Stromal cell of bone marrow (primary cell): Measurements from ENCODE around the gene KCNJ6.
"Not testable (repeated sequence)": the region's sequence is repeated elsewhere in the genome, so short reads cannot be mapped to it uniquely, and the experiment has no call there.

ENCODE experiments used
- DNase-seq: peaks from one replicate; pipeline ENCODE4 v3.0.0-alpha.2; 2012; ENCODE audit warnings: low read depth

The KCNJ6 gene

DNA sequence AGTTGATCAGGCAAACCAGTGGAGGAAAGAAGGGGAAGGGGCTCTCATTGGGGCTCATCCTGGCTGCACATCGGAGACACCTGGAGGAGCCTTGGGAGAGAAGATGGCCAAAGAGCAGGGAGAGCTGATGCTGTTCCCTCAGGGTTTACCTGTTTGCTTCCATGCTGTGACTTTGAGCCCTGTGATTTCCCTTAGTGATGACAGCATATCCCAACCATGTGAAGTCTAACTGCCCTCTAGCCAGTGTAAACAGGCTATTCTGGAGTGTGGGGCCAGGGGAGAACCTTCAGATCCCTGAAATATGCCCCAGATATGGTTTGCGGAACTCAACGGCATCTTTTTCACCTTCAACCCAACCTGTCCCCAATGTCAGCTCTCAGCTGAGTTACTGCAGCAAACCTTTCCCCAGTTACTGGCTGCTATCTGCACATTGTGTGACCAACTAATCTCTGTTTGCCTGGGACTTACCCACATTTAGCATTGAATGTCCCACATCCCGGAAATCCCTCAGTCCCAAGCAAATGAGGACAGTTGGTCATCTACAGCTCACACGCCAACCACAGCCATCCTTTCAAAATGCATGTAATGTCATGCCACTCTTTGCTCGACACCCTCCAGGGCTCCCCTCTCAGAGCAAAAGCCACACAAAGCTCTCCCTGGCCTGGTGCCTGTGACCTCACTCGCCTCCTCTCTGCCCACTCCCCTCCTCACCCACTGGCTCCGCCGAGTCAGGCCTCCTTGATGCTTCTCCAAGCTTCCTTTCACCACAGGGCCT lies 242.3 kb downstream of the KCNJ6 start:
- DNase-seq, result no peak

DNA sequence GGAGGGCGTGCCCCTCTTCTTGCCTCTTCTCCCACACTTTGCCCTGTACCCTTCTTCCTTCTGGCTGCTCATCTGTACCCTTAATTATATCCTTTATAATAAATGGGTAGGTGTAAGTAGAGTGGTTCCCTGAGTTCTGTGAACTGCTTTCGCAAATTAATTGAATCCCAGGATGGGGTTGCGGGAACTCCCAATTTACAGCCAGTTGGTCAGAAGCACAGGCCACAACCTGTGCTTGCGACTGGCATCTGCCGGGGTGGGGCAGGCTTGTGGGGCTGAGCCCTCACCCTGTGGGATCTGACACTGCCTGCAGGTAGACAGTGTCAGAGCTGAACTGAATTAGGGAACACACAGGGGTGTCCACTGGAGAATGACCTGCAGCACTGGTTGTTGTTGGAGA lies 244.9 kb downstream of the KCNJ6 start:
- DNase-seq, result no peak

DNA sequence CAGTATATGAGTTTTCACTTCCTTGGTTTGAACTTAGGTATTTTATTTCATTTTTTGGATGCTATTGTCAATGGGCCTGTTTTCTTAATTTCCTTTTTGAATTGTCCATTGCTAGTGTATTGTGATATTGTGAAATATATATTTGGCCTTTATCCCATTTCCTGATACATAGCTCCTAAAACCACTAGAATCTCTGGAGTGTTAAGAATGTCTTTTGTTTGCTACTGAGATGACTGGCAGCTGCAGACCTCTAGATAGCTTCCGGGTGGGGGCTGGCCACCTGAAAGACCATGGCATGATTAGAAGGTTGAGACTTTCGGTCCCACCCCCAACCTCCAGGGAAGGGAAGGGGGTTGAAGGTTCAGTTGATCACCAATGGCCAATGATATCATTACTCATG lies 245.4 kb downstream of the KCNJ6 start:
- peak; percentile 25 for DNase-seq

DNA sequence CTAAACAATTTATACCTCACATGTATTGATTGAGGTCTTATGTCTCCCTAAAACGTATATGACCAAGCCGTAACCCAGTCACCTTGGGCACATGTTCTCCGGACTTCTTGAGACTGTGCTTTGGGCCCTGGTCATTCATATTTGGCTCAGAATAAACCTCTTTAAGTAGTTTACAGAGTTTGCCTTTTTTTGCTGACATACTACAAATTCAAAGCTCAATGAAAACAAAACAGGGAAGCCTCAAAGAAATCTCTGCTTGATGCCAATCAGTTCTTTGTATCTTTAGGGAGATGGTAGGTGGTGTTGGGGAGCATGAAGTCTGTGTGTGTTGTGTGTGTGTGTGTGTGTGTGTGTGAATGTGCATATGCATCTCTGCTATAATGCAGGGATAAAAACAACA lies 247.0 kb downstream of the KCNJ6 start:
- no peak for DNase-seq

DNA sequence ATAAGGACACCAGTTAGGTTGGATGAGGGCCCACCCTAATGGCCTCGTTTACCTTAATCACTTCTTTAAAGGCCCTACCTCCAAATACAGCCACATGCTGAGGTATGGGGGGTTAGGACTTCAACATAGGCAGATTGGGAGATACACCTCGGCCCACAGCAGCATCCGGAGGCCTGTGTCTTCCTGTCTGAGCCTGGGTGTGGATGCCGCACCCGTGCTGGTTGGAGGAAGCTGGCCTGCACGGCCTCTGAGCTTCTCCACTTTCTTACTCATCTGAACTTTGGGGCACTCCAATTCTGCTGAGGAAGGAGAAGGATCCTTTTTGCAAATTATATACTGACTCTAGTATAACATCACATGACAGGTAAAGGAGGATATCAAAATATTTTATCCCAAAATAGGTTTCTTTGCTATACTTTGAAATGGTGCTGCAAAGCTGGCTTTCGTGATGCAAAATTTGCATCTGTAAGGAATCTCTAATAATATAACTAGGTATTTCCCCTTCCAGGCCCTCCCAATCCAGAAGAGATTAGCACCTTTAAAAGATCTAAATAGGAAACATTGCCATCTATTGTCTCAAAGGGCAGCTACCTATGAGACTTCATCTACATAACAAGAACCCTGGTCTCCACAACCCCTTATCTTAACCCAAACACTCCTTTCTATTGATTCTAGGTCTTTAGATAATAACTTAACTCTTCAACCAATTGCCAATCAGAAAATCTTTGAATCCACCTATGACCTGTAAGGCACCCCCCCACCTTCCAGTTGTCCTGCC lies 247.6 kb downstream of the KCNJ6 start:
- DNase-seq, result no peak

DNA sequence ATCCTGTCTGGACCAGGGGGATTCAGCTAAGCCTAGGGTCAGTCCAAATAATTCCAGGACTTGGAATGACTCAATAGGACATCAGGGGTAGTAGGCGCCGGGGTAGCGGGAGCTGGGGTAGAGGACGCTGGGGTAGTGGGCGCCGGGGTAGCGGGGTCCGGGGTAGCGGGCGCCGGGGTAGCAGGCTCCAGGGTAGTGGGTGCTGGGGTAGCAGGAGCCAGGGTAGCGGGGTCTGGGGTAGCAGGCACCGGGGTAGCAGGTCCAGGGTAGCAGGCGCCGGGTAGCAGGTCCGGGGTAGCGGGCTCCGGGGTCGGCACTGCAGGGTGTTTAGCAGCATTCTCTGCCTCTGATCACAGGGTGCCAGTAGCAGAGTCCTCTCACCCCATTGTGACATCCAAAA lies 248.9 kb downstream of the KCNJ6 start:
- DNase-seq, result no peak

DNA sequence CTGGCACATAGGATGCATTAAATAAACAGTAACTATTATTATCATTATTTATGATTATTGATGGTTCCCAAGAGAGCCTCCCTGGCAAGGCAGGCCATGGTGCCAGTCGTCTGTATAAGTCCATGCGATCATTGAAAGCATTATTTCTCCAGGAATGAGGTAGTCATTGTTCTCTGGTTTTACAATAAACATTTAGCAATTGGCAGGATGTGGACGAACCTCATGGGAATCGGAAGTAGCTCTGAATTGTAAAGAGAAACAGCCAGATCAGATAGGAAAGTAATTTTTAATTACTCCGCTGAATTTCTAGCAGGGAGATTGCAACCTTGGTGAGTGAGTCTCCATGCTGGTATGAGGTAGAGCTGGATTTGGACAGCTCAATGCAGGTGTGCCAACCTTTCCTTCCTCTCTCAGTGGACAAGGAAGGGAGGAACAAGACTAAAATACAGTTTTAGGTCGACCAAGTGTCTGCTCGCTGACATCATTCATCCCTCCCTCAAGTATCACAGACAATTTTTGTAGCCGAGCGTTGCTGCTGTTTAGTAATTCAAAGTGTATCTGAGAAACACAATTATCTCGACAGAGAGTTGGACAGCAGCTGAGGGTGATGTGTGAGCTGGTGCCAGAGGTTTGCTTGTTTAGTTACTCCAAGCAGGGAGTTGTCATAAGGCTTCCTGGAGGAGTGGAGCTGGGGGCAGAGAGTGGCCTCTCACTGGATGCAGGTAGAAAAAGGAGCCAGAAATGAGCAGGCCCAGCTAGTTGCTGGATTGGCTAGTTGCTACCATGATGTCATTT lies 250.8 kb downstream of the KCNJ6 start:
- no peak for DNase-seq

DNA sequence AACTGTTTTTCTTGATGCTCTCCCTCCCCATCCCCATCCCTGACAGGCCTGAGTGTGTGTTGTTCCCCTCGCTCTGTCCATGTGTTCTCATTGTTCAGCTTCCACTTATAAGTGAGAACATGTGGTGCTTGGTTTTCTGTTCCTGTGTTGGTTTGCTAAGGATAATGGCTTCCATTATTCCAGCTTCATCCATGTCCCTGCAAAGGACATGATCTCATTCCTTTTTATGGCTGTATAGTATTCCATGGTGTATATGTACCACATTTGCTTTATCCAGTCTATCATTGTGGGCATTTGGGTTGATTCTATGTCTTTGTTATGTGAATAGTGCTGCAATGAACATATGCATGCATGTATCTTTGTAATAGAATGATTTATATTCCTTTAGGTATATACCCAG lies 254.0 kb downstream of the KCNJ6 start:
- not testable (repeated sequence) for DNase-seq

DNA sequence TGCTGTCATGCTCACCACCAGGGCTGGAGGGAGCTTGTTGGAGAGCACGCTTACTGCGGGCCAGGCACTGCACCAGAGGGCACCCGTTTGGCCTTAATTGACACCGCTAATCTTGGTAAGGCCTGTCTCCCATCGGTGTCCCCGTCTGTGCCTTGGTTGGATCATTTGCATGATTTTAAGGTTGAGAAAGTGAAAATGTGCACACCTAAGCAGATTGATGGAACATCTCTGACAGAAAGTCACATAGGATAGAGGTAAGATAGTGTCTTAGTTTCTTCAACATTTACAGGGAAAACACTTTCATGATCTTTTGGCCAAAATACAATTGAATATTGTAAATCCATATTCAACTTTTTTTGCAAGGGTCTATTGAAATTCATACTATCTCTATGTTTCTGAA lies 255.5 kb downstream of the KCNJ6 start:
- no peak for DNase-seq

DNA sequence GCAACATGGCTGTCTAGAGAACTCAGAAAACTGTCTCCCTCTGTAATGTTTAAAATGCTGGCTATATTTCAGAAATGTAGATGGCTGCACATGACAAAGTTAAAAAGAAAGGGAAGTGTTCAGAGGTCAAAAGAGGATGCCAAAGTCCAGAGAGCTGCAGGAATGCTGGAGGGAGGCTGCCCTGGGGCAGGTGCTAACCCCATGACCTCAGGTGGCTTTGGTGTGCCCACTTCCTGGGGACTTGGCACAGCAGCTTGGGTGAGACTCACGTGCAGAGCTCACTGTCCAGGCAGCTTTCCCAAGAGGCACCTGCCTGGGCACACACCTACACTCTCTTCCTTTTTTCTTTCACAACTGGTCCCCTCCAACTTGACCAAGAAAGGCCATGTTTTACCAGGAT lies 256.4 kb downstream of the KCNJ6 start:
- no peak for DNase-seq

DNA sequence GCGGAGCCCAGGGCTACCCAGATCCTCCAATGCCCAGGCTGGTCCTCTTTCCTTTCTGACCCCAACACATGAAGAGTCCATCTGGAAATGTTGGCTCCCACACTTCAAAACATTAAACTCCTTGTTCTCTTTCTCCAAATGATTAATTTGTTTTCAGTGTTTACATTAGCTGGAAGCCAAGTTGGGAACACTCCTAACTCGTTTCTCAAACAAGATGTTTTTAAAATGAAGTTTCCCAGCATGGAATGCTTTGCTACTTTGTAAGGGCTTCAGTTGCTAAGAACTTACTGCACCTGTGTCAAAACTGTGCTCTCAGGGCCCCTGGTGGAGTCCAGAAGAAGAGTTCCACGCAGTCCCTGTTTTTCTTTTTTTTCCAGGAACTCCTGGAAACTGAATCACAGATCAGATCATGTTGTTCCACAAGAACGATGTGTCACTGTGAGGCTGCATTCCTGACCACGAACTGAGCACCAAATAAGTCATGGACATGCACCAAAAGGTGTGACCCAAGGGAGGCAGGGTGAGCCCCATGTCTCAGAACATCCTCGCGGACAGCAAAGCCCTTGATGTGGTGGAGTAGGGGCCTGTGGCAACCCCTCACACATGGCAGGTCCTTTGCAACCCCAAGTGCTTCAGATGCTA lies 257.3 kb downstream of the KCNJ6 start:
- DNase-seq, result peak; percentile 69

DNA sequence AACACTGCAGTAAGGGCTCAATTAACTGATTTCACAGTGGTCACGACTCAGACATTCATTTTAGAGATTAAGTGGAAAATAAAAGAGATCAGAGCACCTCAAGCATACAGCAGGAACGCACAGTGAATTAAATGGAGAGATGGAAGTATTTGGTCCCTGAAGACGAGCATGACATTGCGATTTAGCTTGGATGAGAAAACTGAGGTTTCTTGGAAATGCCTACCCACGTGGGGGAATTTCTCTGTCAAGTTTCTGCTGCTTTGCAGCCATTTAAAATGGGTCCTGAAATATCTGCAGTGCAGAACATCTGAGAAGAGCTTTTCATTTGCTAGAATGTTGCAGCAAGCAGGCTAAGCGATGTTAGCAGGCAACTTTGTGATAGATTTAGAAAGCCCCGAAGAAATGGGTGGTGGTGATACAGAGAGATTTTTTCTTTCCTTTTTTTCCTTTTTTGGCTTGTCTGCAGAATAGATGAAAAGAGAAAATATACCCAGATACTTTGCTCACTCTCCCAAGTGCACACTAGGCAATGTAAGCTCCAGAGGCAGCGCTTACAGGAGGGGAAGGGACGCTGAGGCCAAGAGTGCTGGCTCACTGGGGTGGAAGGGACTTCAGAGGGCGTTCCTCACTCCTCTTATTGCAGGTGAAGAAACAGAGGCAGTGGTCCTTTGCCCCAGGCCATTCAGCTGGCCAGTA lies 258.0 kb downstream of the KCNJ6 start:
- no peak for DNase-seq

DNA sequence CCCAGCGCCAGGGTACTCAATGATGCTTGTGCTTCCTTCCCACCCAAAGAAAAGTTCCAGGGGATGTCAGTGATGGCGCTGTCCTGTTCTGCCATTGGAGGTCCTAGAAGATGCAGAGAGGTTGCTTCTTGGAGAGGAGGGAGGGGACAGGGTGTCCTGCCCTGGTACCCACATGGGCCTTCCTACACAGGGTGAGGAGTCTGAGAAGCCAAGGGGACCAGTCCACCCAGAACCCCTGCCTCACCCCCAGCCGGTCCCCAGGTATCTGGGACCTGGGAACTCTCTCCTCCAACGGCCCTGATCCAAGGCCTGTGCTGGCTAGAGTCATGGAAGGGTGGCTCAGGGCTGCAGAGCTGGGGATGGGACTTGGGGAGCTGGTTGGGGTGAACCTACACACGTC lies 259.4 kb downstream of the KCNJ6 start:
- DNase-seq, result no peak

DNA sequence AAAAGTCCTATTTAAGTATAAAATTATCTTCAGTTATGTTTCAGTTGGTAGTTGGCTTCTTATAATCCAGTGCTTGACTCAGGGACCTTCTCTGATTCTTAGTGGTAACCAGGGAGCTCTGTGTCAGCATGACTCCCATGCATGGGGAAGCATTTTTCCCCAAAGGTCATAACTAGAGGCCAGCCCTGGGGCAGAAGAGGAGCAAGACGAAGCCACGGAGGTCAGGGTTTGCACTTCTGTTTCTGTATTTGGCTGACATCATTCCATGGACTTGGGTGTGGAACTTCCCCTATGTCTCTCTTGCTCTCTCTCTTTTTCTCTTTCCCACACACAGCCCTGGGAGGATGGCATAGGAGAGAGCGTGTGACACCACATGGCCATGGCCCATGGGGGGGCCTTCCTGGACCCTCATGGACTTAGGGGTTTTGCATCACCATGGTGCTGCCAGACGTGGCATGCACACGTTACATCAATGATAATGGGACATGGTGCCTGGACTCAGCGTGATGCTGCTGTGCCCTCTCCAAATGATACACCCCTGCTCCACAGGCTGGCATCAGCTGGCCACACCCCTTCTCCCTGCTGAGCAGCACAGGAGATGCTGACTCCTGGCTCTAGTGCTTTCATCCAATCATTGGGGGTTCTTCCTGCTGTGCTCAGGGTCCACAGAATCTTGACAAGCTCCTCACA lies 260.5 kb downstream of the KCNJ6 start:
- DNase-seq, result no peak

DNA sequence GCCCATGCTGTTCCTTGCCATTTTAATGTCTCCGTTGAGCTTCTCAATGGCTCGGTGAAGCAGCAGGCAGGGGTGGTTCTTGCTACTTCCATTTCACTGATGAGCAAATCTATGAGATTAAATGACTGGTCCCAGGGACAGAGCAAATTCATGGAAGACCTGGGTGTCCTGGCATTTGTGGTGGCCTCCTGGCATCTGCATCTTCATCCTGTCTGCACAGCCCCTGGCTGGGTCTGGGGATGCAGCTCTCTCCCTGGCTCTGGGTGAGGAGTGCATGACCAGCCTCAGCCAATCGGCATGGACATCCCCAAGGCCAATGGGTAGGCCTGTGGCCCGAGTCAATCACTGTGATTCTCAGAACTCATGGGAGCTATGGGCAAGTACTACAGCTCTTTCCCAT lies 261.7 kb downstream of the KCNJ6 start:
- DNase-seq, result no peak

DNA sequence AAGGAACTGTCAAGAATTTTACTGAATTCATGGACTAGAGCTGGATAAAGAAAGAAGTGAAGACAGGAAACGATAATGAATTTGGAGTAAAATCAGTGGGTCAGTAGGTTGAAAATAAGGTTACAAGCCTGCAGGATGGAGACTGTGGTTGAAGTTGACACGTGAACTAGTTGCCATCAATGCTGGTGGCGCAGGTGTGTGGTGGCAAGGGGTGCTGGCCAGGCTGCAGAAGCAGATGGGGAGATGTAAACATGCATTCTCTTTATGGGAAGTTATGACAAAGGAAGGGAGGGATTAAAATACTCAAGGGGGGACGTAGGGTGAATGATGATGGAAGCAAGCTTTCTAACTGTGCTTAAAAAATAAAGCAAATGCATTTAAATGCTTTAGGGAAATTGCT lies 263.1 kb downstream of the KCNJ6 start:
- DNase-seq, result no peak

DNA sequence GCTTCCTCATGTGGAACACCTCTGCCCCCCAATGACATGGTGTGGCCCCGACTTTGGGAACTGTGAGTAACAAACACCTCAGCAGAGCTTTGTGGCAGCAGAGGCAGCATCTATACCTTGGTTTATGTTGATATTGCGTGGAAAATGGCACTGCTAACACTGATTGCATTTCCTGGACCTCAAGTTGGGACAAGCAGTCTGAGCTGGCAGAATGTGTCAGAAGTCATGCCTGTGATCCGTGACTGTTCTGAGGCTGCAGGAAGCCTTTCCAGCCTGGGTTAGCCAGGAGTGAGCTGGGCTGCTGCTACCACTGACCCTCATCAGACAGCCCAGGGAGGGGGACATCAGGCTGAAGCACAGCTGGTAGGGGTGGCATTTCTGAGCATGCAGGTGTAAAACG lies 268.5 kb downstream of the KCNJ6 start:
- DNase-seq, result no peak

DNA sequence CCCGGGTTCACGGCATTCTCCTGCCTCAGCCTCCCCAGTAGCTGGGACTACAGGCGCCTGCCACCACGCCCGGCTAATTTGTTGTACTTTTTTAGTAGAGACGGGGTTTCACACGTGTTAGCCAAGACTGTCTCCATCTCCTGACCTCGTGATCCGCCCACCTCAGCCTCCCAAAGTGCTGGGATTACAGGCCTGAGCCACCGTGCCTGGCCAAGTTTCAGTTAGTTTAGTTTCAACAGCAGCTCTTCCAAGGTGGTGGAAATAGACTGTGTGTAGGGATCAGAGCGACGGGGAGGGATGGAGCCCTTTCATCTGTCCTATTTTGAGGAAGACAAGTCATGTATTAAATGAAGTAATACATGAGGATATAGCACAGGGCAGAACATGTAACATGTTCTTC lies 269.5 kb downstream of the KCNJ6 start:
- not testable (repeated sequence) for DNase-seq

DNA sequence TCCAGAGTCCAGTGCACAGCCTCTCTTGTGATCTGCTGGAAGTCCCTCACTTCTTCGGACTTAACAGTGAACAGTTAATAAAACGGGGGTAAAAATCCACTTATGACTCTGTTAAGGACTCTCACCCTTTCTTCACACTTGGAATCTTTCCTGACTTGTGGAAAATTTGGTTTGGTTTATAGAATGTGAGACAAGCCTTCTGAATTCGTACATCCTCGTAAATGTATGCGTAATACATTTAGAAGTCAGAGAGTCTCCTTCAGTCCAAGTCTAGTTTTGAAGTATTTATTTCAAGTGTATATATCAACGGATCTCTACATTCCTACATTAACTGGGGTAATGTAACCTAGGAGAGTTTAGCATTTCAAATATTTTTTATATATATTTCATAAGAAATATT lies 270.4 kb downstream of the KCNJ6 start:
- no peak for DNase-seq

DNA sequence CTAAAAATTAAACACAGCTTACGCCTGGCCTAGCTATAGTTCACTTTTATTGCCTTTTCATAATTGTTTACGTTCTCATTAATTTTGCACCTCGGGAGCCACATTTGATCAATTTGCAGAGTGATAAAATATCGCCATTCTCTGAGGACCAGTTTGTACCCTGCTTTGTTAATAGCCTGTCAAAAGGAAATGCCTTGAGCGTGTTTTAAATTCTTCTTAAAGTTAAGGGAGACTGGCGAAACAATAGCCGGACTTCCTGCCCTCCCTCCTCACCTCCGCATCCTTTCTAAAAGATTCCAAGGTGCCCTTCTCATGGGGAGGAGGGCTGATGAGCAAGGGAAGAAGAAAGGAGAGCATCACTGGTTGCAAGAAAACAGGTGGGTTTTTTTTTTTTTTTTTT lies 271.6 kb downstream of the KCNJ6 start:
- no peak for DNase-seq

DNA sequence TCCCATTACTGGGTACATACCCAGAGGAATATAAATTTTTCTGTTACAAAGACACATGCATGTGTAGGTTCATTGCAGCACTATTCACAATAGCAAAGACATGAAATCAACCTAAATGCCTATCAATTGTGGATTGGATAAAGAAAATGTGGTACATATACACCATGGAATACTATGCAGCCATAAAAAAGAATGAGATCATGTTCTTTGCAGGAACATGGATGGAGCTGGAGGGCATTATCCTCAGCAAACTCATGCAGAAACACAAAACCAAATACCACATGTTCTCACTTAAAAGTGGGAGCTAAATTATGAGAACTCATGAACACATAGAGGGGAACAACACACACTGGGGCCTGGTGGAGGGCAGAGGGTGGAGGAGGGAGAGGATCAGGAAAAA lies 272.4 kb downstream of the KCNJ6 start:
- not testable (repeated sequence) for DNase-seq
